Kidney glomerular epithelial cell (primary cell): ENCODE data around the gene SAMD4A.

Source experiments
- DNase-seq: peaks from one replicate; lab custom pipeline; 2025; lab: John Stamatoyannopoulos, UW

SAMD4A gene

DNA sequence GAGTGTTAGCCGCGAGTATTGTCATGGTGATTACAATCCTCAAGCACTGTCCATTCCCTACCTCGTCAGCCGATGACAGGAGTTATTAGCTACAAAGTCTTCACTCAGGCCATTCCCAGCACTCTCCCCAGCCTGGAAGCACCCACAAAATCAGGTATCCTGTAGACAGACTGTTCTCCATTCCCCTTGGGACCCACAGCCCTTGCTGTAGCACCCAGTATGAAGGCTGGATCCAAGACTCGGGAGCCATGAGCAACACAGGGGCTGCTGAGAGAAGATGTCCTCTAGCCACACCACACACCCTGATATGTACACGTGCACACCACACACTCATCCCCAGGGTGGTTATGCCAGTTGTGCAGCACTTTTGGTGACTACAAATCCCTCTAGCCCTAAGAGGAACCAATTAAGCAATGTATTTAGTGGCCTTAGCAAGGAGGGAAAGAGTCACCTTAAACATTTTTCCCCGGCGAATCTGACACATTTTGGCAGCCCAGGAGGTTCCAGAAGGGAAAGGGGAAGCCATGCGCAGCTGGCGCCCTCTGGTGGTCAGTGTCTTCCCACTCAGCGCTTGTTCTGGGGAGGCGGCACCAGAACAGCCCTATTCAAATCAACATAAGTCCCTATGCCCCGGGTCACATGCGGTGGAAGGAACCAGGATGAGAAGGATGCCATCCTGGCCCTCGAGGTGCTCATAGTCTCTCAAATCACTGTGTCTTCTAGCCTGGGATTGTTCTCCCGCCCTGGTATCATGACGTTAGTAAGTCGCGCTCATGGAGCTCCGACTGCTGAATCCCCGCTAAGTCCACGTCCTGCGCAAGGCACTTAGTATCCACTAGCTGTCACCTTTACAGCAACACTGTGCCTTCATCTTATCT is 238.8 kb downstream of the SAMD4A start:
- peak; percentile 18 for DNase-seq

DNA sequence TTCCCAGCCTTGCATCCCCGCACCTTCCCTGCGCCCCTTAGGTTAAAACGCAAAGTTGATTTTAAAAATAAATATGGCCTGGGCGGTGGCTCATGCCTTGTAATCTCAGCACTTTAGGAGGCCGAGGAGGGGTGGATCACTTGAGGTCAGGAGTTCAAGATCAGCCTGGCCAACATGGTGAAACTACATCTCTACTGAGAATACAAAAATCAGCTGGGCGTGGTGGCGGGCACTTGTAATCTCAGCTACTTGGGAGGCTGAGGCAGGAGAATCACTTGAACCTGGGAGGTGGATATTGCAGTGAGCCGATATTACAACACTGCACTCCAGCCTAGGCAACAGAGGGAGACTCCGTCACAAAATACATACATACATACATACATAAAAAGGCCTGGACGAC is 239.7 kb downstream of the SAMD4A start:
- no peak for DNase-seq

DNA sequence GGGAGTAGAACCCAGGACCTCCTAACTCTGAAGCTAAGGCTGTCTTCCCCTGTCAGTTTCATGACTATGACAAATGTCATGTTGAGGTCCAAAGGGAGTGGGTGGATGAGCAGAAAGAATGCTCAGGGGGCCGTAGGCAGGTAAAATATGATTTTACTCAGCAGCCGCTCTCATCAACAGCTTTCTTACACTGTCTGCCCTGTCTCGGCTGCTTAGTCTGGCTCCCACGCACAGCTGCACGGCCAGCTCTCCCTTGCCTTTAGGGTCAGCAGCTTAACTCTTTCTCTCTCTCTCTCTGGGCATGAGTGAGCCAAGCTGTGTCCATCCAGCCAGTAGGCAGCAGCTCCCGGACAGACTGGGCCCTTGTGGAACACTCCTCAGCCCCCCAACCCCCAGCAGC is 240.5 kb downstream of the SAMD4A start:
- DNase-seq: peak; percentile 26

DNA sequence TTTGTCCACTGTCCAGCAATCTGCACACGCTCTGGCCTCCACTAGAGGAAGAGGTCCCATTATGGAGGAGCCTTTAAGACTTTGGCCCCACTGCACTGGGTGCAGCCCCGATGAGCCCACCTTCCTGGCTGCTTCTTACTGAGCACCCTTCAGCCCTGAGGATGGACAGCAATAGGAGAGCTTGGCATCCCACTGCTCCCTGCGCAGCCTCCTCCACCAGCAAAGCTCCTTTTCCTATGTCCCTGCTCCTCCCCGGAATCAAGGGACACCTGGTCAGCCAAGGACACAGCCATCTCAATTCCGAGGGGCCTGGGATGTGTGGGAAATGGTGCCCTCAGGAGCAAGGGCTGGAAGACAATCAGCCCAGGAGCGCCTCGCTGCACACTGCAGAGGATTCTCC is 241.0 kb downstream of the SAMD4A start:
- no peak for DNase-seq

DNA sequence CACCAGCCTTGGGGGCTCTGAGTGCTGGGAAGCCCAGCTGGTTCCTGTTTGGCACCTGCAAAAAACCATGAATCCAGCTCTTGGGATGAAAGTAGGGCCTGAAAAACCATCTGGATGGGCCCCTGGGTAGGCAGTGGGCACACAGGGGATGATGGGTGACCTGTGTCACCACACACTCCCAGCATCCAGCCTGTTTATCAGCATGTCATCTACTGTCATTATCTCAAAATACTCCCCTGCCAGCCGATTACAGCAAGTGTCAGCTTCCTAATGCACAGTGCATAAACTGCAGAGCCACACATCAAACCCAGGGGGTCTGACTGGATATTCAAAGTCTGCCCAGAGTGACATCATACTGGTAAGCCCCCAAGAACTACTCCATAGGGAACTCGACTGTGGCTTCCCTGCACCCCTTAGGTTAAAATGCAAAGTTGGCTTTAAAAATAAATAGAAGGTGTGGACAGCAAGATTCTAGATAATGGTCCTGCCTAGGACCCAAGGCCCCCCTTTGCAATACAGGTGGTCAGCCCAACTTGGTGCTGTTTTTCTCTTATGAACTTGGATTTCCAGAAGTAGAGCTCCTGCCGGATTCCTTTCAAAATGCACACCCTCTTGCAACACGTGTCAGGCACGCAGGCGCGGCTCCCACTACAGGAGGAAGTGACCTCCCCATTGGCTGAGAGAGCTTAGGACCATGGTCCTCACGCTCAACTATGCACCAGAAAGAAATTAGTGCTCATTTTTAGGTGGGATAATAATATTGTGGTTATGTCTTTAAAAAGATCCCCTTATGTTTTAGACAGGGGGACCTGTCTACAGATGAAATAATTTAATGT is 241.6 kb downstream of the SAMD4A start:
- no peak for DNase-seq

DNA sequence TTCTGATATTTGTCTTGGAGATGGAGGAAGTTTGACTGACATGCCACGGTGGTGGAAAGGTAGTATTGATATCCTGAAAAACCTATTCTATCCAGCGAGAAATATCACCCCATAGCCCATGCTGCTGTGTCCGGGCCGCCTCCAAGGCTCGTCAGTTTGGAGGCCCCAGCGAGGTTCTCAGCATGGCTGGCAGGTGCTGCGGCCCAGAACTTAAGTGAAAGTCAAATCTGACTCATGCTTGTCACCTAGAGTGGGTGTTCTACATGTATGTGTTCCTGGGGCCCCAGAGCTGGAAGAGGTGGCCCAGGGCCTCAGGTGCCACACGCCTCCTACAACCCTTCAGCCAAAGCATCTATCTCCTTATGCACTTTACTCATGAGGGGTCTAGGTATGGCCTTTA is 242.8 kb downstream of the SAMD4A start:
- DNase-seq: no peak

- no peak for DNase-seq
These were observed 245.7 kb downstream of the SAMD4A start for GRCh38 chr14:54812617-54813016.

DNA sequence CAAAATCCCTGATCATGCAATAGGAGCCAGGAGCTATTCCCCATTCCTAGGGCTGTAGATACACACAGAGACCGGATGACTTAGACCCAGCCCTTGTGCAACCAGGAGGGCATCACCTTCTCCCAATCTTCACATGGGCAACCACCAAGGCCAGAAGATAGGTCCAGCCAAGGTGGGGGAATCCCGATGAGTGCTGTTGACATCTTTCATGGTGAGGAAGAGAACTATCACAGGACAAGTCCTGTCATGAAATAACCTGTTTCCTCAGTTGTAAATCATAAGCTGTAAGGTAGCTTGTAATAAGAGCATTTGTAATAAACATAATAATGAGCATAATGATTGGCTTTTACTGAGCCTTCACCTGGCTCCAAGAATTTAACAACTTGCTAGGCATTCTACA is 246.2 kb downstream of the SAMD4A start:
- no peak for DNase-seq

- no peak for DNase-seq
These were observed 247.1 kb downstream of the SAMD4A start for GRCh38 chr14:54814076-54814475.

DNA sequence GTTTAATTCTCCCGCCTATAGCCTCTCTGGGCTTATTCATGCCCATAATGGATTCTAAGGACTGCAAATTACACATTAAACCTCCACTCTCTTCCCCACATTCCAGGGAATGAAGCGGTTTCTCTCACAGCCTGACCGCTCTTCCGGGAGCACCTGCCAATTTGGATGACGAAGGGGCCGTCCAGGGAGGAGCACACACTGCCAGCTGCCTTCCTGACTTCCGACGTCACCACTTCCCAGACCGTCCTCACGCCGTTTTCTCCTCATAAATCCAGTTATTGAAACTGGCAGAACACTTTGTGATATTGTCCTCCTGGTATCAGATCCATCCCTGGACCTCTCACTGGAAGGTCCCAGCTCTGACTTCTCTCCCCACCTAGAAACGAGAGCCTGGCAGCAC is 248.1 kb downstream of the SAMD4A start:
- no peak for DNase-seq

DNA sequence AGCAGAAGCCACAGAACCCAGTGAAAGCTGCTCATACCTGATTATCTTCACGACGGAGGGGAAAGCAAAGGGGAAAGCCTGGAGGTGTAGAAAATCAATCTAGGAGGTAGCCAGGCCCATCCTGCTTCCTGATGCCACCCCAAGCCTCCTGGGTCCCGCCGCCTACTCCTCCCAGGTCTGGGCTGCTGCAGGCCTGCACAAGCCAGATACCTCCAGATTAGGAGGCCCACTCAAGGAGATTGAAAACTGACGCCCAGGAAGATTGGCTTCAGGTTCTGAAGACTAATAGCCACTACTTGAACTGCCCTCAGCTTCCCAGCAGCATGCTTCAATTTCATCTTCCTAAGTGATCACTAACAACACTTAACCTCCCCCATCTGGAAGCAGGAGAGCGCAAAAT is 248.6 kb downstream of the SAMD4A start:
- DNase-seq: no peak

DNA sequence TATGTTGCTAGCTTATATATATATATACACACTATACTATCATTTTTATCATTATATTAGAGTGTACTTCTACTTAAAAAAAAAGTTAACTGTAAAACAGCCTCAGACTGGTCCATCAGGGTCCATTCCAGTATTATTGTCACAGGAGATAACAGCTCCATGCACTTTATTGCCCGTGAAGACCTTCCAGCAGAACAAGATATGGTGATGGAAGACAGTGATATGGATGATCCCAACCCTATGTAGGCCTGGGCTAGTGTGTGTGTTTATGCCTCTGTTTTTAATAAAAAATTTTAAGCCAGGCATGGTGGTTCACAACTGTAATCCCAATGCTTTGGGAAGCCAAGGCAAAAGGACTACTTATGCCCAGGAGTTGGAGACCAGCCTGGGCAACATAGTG is 249.5 kb downstream of the SAMD4A start:
- DNase-seq: no peak

- no peak for DNase-seq
These were observed 250.6 kb downstream of the SAMD4A start for GRCh38 chr14:54817506-54817905.

DNA sequence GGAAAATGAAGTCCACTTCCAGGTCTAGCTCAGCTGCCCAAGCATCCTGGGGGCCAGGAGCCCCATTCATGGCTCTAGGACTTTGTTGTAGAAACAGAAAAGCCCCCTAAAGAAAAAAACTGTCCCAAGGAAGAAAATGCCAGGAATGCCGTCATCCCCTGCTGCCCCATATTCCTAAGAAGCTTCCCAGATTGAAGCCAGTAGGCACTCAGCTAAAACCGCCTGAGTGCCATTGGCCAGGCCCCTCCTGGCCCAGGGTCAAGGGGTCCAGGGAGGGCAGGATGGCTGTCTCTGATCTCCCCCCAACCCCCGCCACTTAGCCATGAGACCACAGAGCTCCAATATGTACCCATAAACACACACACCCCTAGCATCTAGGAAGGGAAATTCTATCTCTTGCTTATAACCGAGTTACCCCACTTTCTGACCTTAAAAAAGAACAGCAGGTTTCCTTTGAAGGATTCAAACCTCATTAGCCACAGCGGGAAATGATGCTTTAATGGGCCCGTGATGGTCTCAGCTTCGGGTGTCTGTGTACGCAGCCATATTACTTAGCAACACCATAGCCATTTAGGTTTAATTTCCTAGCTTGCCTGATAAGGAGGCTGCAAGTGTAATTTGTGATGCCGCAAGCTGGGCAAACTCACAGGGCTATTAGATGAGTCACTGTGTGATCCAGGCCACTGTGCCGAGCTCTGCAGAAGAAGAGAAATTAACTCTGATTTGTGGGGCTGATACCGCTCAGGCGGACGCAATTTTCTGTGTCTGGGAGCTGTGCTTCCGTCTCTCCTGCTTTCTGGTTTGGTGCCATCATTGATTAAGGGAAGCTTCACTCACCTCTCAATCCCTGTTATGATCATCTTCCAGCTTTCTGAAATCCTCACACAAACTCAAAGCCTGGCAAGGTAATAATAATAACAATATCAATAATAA is 251.5 kb downstream of the SAMD4A start:
- peak; percentile 22 for DNase-seq

DNA sequence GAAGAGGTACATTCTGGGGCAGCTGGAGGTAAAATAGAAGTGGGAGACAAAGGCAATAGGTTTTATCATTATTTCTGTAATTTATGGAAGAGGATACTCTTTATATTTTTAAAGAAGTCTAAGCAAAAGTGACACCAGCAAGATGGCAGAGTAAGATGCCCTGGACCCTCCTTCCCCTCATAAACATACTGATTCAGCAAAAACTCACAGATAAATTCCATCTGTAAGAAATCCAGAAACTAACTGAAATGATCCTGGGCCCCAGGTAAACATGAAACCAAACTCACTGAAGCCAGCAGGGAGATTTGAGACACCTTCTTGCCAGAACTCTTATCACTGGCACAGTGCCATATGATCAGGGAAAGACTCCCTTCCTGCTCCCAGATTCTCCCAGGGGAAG is 255.8 kb downstream of the SAMD4A start:
- DNase-seq: no peak

DNA sequence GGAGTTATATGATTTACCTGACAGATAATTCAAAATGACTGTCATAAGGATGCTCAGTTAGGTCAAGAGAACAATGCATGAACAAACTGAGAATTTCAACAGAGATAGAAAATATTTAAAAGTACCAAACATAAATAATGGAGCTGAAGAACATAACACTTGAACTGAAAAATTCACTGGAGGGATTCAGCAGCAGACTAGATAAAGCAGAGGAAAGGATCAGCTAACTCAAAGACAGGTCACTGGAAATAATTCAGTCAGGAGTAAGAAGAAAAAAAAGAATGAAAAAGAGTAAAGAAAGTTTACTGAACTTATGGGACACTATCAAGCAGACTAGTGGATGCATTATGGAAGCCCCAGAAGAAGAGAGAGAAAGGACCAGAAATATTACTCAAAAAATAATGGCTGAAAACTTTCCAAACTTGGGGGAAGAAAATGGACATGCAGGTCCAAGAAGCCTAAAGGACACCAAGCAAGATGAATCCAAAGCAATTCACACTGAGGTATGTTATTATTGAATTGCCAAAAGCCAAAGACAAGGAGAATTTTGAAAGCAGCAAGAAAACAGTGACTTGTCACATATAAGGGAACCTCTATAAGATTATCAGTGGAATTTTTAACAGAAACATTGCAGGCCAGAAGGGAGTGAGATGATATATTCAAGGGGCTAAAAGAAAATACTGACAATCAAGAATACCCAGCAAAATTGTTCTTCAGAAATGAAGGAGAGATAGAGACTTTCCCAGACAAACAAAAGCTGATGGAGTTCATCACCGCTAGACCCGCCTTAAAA is 257.0 kb downstream of the SAMD4A start:
- DNase-seq: no peak

GRCh38 chr14:54828037-54828436 is 261.1 kb downstream of the SAMD4A start:
- DNase-seq: no peak

DNA sequence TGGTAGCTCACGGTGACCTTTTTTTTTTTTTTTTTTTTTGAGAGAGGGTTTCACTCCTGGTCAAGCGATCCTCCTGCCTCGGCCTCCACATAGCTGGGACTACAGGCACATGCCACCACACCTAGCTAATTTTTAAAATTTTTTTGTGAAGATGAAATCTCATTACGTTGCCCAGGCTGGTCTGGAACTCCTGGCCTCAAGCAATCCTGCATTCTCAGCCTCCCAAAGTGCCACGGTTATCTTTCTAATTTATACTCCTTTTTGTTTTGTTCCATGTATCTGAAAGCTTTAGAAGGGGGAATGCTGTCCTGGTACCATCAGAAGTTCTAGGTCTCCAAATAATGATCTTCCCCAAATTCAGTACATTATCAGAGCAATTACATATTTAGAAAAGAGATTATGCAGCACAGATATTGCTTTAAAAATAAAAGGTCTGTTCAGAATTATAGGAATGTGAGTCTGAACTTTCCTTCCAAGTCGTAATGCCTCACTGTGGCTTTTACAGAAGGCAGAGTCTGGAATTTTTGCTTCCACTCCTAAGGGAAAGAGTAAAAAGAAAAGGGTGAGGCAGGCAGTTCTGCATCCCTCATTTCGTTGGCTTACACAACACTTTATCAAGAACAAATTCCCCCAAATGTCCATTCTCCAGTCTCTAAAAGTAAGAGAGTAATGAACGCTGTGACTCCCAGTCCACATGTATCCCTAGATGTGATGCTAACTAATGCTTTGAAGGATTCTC is 262.7 kb downstream of the SAMD4A start:
- no peak for DNase-seq

DNA sequence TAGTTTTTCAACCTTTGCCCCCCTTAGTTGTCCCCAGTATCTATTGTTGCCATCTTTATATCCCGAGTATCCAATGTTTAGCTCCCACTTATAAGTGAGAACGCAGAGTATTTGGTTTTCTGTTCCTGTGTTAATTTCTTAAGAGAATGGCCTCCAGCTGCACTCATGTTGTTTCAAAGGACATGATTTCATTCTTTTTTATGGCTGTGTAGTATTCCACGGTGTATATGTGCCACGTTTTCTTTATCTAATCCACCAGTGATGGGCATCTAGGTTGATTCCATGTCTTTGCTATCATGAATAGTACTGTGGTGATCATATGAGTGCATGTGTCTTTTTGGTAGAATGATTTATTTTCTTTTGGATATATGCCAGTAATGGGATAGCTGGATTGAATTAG is 263.7 kb downstream of the SAMD4A start:
- DNase-seq: no peak

GRCh38 chr14:54834081-54834480 is 267.2 kb downstream of the SAMD4A start:
- DNase-seq: no peak

GRCh38 chr14:54834727-54835126 is 267.8 kb downstream of the SAMD4A start:
- DNase-seq: no peak
